ENCODE measurements around the gene UGCG.

Gene UGCG

GRCh38 chr9:111873901-111874300, 22.7 kb upstream of the UGCG start:
- TF ChIP-seq TCF12 (IDR thresholded peaks at IDR 0.05; ENCODE audit: low read depth): no peak
- no peak for TF ChIP-seq TEAD4 (IDR thresholded peaks at IDR 0.05)
- TF ChIP-seq CEBPB (IDR thresholded peaks at IDR 0.05): no peak
- TF ChIP-seq EGR1 (IDR thresholded peaks at IDR 0.05): no peak
- no peak for TF ChIP-seq RAD21 (IDR thresholded peaks at IDR 0.05; ENCODE audit: low read depth)
- TF ChIP-seq REST (IDR thresholded peaks at IDR 0.05; ENCODE audit: low read depth): no peak
- TF ChIP-seq MAX (IDR thresholded peaks at IDR 0.05): no peak
- no peak for TF ChIP-seq EP300 (IDR thresholded peaks at IDR 0.05; ENCODE audit: borderline replicate concordance)
- no peak for TF ChIP-seq YY1 (IDR thresholded peaks at IDR 0.05; ENCODE audit: low read depth)
- no peak for TF ChIP-seq TAF1 (IDR thresholded peaks at IDR 0.05; ENCODE audit: low read depth)
- TF ChIP-seq ZBTB7A (IDR thresholded peaks at IDR 0.05; ENCODE audit: low read depth): no peak
- TF ChIP-seq NFIC (IDR thresholded peaks at IDR 0.05): no peak

- TF ChIP-seq TCF12 (IDR thresholded peaks at IDR 0.05; ENCODE audit: low read depth) (no peak), FOXM1 (IDR thresholded peaks at IDR 0.05; ENCODE audit: borderline replicate concordance, low read depth) (no peak), ZBTB7A (IDR thresholded peaks at IDR 0.05; ENCODE audit: low read depth) (no peak), USF1 (IDR thresholded peaks at IDR 0.05) (no peak), RAD21 (IDR thresholded peaks at IDR 0.05; ENCODE audit: low read depth) (no peak), TAF1 (IDR thresholded peaks at IDR 0.05; ENCODE audit: low read depth) (no peak), EGR1 (IDR thresholded peaks at IDR 0.05) (no peak), CREB1 (IDR thresholded peaks at IDR 0.05; ENCODE audit: low read depth) (no peak), REST (IDR thresholded peaks at IDR 0.05; ENCODE audit: low read depth) (no peak), TEAD4 (IDR thresholded peaks at IDR 0.05) (no peak), NFIC (IDR thresholded peaks at IDR 0.05) (no peak), CEBPB (IDR thresholded peaks at IDR 0.05) (no peak), MAX (IDR thresholded peaks at IDR 0.05) (no peak), YY1 (IDR thresholded peaks at IDR 0.05; ENCODE audit: low read depth) (no peak)
Observed at GRCh38 chr9:111874500-111874899, 22.1 kb upstream of the UGCG start.

GRCh38 chr9:111876179-111876578, 20.4 kb upstream of the UGCG start:
- TF ChIP-seq EP300 (IDR thresholded peaks at IDR 0.05; ENCODE audit: borderline replicate concordance): no peak
- TF ChIP-seq USF1 (IDR thresholded peaks at IDR 0.05): no peak
- TF ChIP-seq CREB1 (IDR thresholded peaks at IDR 0.05; ENCODE audit: low read depth): no peak
- TF ChIP-seq REST (IDR thresholded peaks at IDR 0.05; ENCODE audit: low read depth): no peak
- TF ChIP-seq ZBTB7A (IDR thresholded peaks at IDR 0.05; ENCODE audit: low read depth): no peak
- no peak for TF ChIP-seq NFIC (IDR thresholded peaks at IDR 0.05)
- TF ChIP-seq TEAD4 (IDR thresholded peaks at IDR 0.05): no peak

- no peak for TF ChIP-seq RAD21 (IDR thresholded peaks at IDR 0.05; ENCODE audit: low read depth)
- TF ChIP-seq FOXM1 (IDR thresholded peaks at IDR 0.05; ENCODE audit: borderline replicate concordance, low read depth): no peak
- TF ChIP-seq YY1 (IDR thresholded peaks at IDR 0.05; ENCODE audit: low read depth): no peak
- no peak for TF ChIP-seq MAX (IDR thresholded peaks at IDR 0.05)
- TF ChIP-seq TCF12 (IDR thresholded peaks at IDR 0.05; ENCODE audit: low read depth): no peak
- TF ChIP-seq CREB1 (IDR thresholded peaks at IDR 0.05; ENCODE audit: low read depth): no peak
- no peak for TF ChIP-seq CEBPB (IDR thresholded peaks at IDR 0.05)
- no peak for TF ChIP-seq EGR1 (IDR thresholded peaks at IDR 0.05)
- TF ChIP-seq EP300 (IDR thresholded peaks at IDR 0.05; ENCODE audit: borderline replicate concordance): no peak
- no peak for TF ChIP-seq NFIC (IDR thresholded peaks at IDR 0.05)
Observed at GRCh38 chr9:111877420-111877819, 19.2 kb upstream of the UGCG start.
